ENCODE data around the gene ABRACL.
"Not testable (repeated sequence)": the region's sequence is repeated elsewhere in the genome, so short reads cannot be mapped to it uniquely, and the experiment has no call there.

The ABRACL gene

GRCh38 chr6:139013185-139013800 lies 15.3 kb upstream of the ABRACL start:
- DNase-seq = no peak

DNA sequence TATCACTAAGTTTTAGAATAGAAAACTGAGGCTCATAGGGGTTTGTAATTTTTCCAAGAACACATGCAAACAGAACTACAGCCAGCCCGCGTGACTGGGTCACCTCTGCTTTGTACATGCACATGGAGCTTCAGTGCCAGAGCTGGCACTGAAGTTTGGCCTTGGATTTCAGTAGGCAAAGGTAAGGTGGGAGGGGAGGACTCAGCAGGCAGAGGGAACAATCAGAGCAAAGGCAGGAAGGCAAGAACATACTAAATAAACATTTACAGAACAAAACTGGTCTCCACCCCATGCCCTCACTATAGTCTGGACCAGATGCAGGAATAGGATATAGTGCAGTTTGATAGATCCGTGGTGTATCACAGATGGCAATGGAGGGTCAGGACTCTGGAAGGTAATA lies 13.6 kb upstream of the ABRACL start:
- DNase-seq = no peak

DNA sequence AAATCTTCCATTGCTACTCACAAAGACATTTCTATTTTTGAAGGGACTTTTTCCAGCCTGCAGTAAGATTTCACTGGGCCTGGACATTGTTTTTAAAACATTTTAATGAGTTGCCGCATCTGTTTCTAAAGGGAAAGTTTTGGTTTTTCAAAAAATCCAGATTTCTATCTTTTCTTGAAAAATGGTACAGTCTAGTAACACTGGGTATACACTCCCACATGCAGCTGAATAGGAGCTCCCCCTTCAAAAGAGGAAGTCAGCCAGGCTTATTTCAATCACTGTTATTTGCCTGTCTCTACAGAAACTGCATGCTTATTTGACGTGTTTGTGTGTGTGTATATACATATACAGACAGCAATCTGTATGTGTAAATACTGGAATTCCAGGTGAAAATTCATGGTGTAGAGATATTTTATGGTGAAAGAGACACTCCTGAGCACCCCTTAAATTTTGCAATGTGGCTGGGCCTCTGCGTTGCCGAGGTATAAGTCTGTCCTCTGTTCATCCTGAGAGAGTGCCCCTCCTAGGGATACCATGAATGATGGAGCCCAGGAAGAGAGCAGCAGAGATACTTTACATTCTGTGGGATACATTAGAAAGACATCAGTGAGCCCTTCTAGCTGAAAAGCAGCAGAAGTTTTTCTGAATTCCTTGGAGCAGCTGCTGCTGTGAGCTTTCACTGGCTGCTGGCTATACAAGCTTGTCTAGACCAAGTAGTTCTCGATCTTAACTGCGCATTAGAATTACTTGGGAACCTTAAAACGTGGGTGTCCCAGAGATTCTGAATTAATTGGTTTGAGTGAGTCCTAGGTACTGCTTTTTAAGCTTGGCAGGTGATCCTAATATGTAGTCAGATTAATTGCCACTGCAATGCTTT lies 12.0 kb upstream of the ABRACL start:
- no peak for DNase-seq

DNA sequence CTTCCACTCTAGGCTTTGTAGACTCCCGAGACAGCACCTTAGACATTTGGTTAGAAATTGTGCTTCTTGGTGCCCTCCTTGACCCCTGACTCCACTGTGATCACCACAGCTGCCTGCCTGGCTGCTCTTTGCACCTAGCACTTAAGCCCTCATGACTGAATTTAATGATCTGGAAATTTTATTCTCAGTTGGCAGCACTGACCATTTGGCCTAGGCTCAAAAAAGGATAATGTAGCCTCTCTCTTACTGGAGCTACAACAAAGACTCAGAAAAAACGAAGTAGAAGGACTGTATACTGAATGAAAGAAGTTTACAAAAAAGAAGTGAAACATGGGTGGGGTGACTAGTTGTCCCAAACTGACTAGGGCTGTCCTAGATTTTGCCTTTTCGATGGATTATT lies 11.3 kb upstream of the ABRACL start:
- DNase-seq = no peak

- DNase-seq = no peak
Measured at GRCh38 chr6:139019722-139020121, 8.8 kb upstream of the ABRACL start.

GRCh38 chr6:139020689-139021088 lies 7.9 kb upstream of the ABRACL start:
- DNase-seq = no peak

- DNase-seq = not testable (repeated sequence)
Measured at GRCh38 chr6:139025416-139025815, 3.1 kb upstream of the ABRACL start.

GRCh38 chr6:139027620-139028182 lies 844 bp upstream of the ABRACL start:
- no peak for DNase-seq

DNA sequence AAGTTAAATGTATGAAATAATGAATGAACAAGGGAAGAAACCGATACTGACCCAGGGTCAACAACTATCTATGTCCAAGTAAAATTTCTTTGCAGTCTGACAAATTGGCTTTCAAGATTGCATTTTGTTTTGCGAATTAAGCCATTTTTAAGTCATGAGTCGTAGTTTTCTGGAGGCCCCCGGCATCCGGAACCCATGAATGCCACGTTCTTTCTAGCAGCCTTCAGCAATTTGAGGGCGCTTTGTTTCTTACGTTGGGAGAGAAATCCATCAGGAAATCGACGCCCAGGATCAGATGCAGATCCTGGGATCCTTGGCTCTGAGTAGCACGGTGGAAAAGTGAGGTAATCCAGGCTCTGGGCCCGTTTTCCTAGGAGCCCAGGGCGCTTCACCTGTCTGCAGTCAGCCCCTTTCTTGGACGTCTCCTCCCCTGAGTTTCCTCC lies 309 bp upstream of the ABRACL start:
- no peak for DNase-seq

GRCh38 chr6:139029470-139030227 lies 1.1 kb downstream of the ABRACL start:
- DNase-seq = no peak

DNA sequence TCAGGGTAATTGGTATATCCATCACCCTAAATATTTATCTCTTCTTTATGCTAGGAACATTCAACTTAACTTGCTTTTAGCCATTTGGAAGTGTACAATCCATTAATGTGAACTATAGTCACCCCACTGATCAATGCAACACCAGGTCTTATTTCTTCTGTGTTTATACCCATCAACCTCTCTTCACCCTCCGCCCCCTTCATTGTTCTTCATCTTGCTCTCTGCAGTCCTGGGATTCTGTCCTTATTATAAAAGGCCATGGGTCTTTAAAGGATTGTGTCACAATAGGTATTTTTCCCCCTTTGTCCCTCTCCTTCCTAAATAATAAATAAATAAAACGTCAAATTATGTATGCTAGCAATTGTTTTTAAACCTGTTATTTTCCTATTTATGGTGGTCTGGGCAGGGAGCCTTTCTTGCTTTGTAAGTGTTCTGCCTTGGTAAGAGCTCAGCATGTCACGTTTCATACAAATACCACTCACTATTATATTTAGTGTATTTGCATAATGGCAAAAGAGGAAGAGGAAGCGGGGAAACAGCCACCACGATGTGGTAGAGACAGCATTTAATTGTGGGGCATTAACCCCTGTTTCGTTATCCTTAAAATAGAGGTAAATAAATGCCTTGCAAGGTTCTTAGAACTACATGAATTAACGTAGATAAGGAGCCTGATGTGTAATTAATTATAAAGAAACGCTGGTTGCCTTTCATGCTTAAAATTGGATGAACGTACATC lies 1.9 kb downstream of the ABRACL start:
- DNase-seq = no peak

- DNase-seq = no peak
Measured at GRCh38 chr6:139037490-139037889, 8.9 kb downstream of the ABRACL start.

DNA sequence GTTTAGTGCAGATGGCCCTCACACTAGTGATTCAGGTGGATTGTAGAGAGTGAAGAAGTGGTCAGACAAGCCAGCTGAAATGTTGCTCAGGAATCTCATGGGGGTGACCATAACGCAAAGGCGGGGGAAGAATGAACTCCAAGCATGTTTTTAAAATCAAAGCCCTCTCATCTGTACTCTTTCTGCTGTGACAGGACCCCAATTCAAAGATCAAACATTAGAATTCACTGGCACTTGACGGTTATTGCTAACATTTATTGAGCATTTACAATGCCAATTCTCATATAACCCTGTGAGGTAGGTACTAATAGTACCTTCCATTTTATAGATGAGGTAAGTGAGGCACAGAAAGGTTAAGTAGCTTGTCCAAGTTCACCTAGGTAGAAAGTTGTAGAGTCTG lies 15.7 kb downstream of the ABRACL start:
- no peak for DNase-seq

GRCh38 chr6:139047677-139048076 lies 19.1 kb downstream of the ABRACL start:
- no peak for DNase-seq

DNA sequence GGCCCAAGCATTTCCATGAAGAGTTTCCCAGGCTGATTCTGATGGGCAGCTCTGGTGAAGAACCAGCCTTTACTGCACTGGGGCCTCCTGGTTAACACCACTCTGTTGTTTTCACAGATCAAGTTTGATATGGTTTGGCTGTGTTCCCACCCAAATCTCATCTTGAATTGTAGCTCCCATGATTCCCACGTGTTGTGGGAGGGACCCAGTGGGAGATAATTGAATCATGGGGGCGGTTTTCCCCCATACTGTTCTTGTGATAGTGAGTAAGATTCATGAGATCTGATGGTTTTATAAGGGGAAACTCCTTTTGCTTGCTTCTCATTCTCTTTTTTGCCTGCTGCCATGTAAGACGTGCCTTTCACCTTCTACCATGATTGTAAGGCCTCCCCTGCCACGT lies 20.4 kb downstream of the ABRACL start:
- DNase-seq = not testable (repeated sequence)

DNA sequence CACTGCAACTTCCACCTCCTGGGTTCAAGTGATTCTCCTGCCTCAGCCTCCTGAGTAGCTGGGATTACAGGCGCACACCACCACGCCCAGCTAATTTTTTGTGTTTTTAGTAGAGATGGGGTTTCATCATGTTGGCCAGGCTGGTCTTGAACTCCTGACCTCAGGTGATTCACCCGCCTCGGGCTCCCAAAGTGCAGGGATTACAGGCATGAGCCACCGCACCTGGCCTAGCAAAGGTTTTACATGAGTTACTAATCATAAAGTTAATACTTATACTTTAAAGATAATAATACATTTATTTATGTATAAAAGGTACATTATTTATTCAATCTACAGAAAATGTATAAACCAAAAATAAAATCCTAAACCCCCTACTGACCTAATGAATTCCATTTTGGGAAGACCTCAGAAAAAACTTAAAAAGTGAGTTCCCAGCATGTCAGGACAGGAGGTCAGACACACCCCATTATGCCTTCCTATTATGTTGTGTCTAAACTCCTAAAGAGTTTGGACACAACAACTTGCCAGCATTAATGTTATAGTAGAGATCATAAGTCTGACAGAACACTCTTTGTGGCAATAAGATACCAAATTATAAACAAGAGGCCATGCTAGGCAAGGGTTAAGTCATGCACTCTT lies 21.7 kb downstream of the ABRACL start:
- not testable (repeated sequence) for DNase-seq

DNA sequence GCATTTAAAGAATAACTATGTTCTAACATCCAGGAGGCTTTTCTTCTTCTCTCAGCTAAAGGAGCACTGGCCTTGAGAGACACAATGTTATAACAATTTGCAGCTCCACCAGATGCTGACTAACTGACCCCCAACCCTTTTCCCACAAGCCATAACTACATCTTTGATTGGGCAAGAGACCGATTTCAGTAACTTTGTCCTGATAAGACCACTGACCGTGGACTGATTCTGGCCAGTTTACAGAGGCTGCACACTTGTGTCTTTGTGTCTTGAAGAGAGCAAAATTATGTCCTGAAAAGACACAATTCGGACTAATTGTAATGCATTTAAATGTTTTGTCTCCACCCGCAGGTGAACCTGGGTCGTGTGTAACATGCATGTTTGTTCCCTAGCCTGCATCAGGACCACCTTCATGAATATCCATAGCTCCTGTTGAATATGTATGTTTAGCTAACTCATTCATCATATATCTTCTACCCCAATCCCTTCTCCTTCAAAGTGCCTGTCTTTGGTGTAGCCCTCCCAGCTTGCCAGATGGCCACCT lies 22.3 kb downstream of the ABRACL start:
- no peak for DNase-seq

GRCh38 chr6:139051396-139052060 lies 23.0 kb downstream of the ABRACL start:
- DNase-seq = no peak

GRCh38 chr6:139053382-139053781 lies 24.8 kb downstream of the ABRACL start:
- no peak for DNase-seq

DNA sequence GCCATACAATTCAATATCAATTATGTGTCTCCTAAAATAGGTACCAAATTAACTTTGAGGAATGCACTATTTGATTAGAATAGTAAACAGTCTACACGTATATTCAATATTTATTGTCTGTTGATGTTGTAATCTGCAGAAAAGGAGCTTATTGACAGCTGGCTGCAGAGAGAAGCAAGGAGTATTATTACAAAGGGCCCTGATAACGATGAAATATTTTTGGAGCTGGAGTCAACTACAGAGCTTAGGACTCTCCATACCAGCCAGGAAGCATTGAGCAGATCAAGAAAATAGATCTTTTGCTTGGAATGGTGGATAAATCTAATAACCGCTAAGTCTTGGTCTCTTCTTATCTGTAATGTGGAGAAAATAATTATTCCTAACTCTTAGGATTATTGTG lies 25.5 kb downstream of the ABRACL start:
- DNase-seq = no peak

DNA sequence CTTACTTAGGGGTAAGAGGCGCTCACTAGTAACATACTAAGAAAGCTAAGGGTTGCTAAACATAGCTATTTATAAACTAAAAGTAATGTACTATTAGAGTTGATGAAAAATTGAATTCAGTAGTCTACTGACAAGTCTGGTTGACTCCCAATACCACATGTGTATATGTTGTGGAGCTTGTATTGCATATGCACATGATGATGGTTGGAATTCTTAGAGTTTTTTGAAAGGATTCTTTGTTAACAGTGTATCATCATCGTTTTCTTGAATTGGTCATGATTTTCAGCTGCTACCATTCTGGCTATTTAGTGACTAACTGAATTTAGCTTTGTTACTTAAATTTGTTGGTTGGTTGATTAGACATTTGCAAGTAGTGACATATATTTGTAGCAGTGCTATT lies 27.2 kb downstream of the ABRACL start:
- DNase-seq = no peak
